HEK293T (cell line): Measurements from ENCODE around the gene FBXO38.
"Not testable (repeated sequence)": the region's sequence is repeated elsewhere in the genome, so short reads cannot be mapped to it uniquely, and the experiment has no call there.

Source experiments
- CTCF ChIA-PET: fragments of 350-600 bp; formaldehyde crosslinking; extraction: SDS; loops from one replicate; lab custom pipeline; 2021; ENCODE audit warnings: antibody characterized with exemption, inconsistent platforms; lab: Yijun Ruan, JAX
- POLR2A ChIA-PET: fragments of 350-600 bp; formaldehyde crosslinking; extraction: SDS; loops from one replicate; lab custom pipeline; 2020; ENCODE audit warnings: antibody characterized with exemption, inconsistent platforms; lab: Yijun Ruan, JAX
- DNase-seq: peaks from one replicate; pipeline ENCODE4 v3.0.0; 2012; ENCODE audit warnings: mixed read lengths; ENCODE audit errors: extremely low spot score
- ARNT ChIP-seq: fragments of 450-650 bp; IDR thresholded peaks from 2 replicates; pipeline ENCODE4 v1.6.1; 2017; ENCODE audit warnings: mild to moderate bottlenecking
- BHLHE40 ChIP-seq: fragments of 450-650 bp; IDR thresholded peaks from 2 replicates; pipeline ENCODE4 v1.6.1; 2016; ENCODE audit warnings: mild to moderate bottlenecking, moderate library complexity, borderline replicate concordance
- CTBP1 ChIP-seq: fragments of 450-650 bp; IDR thresholded peaks from 2 replicates; pipeline ENCODE4 v1.6.1; 2016; ENCODE audit warnings: borderline replicate concordance
- ELF4 ChIP-seq: fragments of 450-650 bp; IDR thresholded peaks from 2 replicates; pipeline ENCODE4 v1.6.1; 2017; ENCODE audit warnings: antibody characterized with exemption
- FOXA1 ChIP-seq: fragments of 450-650 bp; IDR thresholded peaks from 2 replicates; pipeline ENCODE4 v1.6.1; 2016; ENCODE audit warnings: mild to moderate bottlenecking
- FOXK2 ChIP-seq: fragments of 450-650 bp; IDR thresholded peaks from 2 replicates; pipeline ENCODE4 v1.6.1; 2016; ENCODE audit warnings: mild to moderate bottlenecking
- FOXM1 ChIP-seq: fragments of 450-650 bp; IDR thresholded peaks from 2 replicates; pipeline ENCODE4 v1.6.1; 2017; ENCODE audit warnings: mild to moderate bottlenecking, borderline replicate concordance
- HDGF ChIP-seq: fragments of 450-650 bp; IDR thresholded peaks from 2 replicates; pipeline ENCODE4 v1.6.1; 2017; ENCODE audit warnings: antibody characterized with exemption, borderline replicate concordance
- L3MBTL2 ChIP-seq: fragments of 450-650 bp; conservative IDR thresholded peaks from 2 replicates; pipeline ENCODE4 v1.6.1; 2016; ENCODE audit warnings: mild to moderate bottlenecking
- LEF1 ChIP-seq: fragments of 450-650 bp; IDR thresholded peaks from 2 replicates; pipeline ENCODE4 v1.6.1; 2017; ENCODE audit warnings: mild to moderate bottlenecking, borderline replicate concordance
- NFRKB ChIP-seq: fragments of 450-650 bp; IDR thresholded peaks from 2 replicates; pipeline ENCODE4 v1.6.1; 2016; ENCODE audit warnings: mild to moderate bottlenecking, moderate library complexity
- PKNOX1 ChIP-seq: fragments of 450-650 bp; IDR thresholded peaks from 2 replicates; pipeline ENCODE4 v1.6.1; 2016
- SP1 ChIP-seq: fragments of 450-650 bp; IDR thresholded peaks from 2 replicates; pipeline ENCODE4 v1.6.1; 2017
- SUZ12 ChIP-seq: fragments of 450-650 bp; IDR thresholded peaks from 2 replicates; pipeline ENCODE4 v1.6.1; 2016; ENCODE audit warnings: mild to moderate bottlenecking
- TARDBP ChIP-seq: fragments of 450-650 bp; IDR thresholded peaks from 2 replicates; pipeline ENCODE4 v1.6.1; 2016
- ZNF384 ChIP-seq: fragments of 450-650 bp; IDR thresholded peaks from 2 replicates; pipeline ENCODE4 v1.6.1; 2016

The FBXO38 gene

DNA sequence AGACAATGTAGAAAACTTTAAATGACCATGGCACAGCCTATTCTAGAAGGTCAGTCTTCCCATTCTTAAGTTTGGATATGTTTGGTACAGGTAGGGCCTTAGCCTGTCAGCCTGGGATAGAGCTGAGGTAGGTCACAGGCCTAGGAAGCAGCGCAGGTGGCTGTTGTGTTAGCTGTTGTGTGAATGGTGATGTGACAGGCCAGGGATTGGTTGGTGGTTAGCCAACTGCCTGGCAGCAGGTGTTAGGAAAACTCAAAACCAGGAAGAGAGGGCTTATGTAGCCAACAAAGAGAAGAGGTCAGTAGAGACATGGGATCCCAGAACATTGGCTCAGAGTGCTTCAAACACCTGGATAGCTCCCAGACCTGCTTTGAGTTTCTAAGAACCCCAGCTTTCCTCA is 84.2 kb downstream of the FBXO38 start:
- TF ChIP-seq SP1 (no peak), BHLHE40 (no peak), FOXA1 (no peak), L3MBTL2 (no peak), ARNT (no peak), FOXK2 (no peak), FOXM1 (no peak), SUZ12 (no peak), HDGF (no peak), LEF1 (no peak)
- ChIA-PET POLR2A (no interaction called here), CTCF (no interaction called here)
- DNase-seq, result no peak

DNA sequence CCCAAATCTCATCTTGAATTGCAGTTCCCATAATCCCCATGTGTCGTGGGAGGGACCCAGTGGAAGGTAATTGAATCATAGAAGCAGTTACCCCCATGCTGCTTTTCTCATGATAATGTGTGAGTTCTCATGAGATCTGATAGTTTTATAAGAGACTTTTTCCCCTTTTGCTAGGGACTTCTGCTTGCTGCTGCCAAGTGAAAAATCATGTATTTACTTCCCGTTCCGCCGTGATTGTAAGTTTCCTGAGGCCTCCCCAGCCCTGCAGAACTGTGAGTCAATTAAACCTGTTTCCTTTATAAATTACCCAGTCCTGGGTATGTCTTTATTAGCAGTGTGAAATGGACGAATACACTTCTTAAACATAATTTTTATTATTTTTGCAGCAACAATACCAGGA is 85.0 kb downstream of the FBXO38 start:
- CTCF ChIA-PET, DNase-seq, POLR2A ChIA-PET: not testable (repeated sequence)

DNA sequence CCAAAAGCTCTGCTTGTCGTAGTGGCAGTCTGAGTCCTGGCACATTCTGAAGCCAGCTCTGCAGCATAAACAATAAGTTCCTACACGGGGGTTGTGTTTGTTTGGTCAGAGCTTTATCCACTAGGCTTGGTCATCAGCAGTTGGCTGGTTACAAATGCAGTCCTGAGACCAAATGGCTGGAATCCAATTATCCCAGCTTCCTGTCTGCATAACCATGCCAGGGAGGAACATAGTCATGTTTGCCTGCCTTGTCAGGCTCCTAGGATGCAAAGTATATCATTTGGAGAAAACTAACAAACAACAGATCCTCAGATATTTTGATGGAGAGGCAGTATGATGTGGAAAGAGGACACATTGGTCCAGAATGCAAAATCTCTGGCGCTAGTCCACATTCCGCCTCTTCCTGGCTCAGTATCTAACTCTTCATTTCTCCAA is 85.8 kb downstream of the FBXO38 start:
- ChIA-PET CTCF (interaction anchor here (1.2 kb wide), 1 partner anchor 13 kb away, joined by 4 read pairs; no protein-coding TSS in a partner anchor), POLR2A (no interaction called here)
- no peak for DNase-seq
- TF ChIP-seq ELF4 (no peak), FOXM1 (no peak), TARDBP (no peak), ZNF384 (no peak), HDGF (no peak), BHLHE40 (no peak), SUZ12 (no peak), CTBP1 (no peak), NFRKB (no peak), LEF1 (no peak), SP1 (no peak)

- CTCF ChIA-PET, result no interaction called here
These were observed 87.6 kb downstream of the FBXO38 start for GRCh38 chr5:148471379-148471778.

DNA sequence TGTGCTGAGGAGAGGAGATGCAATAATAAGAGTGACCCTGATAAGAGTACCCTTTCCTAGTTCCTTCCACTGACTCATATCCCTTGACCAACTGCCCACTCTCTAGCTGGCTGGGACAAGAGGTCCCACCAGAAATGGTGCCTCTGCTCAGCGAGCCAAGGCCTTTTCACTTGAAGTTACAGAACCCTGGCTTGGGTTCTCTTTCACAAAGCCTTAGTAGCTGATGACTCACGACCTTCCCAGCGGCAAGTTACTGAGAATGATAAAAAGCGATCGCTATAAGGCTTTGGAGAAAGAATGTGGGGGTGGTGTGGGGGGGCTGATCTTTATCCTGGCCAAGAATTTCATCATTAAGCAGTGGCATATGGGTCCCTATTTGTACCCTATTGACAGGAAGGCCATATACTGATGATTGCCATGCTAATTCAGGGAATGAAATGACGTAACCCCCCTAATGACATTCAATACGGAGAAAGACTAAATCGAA is 90.3 kb downstream of the FBXO38 start:
- TF ChIP-seq ELF4, result no peak
- no peak for TF ChIP-seq SP1
- no peak for TF ChIP-seq LEF1
- no peak for TF ChIP-seq L3MBTL2
- TF ChIP-seq FOXA1, result no peak
- TF ChIP-seq PKNOX1, result no peak
- TF ChIP-seq NFRKB, result no peak
- no peak for TF ChIP-seq BHLHE40
- no peak for TF ChIP-seq SUZ12
- TF ChIP-seq HDGF, result no peak
- TF ChIP-seq TARDBP, result no peak
- no peak for TF ChIP-seq CTBP1
- TF ChIP-seq ARNT, result no peak
- no peak for TF ChIP-seq FOXK2
- no peak for DNase-seq
- ChIA-PET POLR2A (no interaction called here), CTCF (no interaction called here)

More at GRCh38 chr5:148471379-148471778, 87.6 kb downstream of the FBXO38 start:
- TF ChIP-seq FOXK2, result no peak
- no peak for TF ChIP-seq TARDBP
- TF ChIP-seq HDGF, result no peak
- POLR2A ChIA-PET, result no interaction called here
- no peak for DNase-seq

DNA sequence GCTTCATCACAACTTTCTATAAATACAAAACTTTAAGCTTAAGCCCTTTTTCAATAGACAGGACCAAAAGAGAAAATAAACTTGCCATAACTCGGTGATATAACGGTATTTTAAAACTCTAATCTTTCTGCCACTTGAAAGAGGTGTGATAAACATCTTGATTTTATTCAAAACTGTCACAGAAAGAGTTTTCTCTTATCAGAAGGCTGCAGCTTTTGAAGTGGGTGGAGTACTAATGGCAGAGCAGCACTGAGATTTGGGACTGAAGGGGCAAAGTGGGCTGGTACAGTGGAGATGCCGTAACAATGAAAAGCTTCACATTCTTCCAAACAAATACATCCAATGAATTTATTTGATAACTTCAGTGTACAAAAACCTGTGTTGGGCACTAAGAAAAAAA is 92.5 kb downstream of the FBXO38 start:
- no peak for DNase-seq
- CTCF ChIA-PET, result no interaction called here
- TF ChIP-seq FOXK2 (no peak), PKNOX1 (no peak), SP1 (no peak), L3MBTL2 (no peak), FOXM1 (no peak), ARNT (no peak), LEF1 (no peak), FOXA1 (no peak), ZNF384 (no peak), ELF4 (no peak), CTBP1 (no peak), SUZ12 (no peak), TARDBP (no peak)
- POLR2A ChIA-PET, result no interaction called here

DNA sequence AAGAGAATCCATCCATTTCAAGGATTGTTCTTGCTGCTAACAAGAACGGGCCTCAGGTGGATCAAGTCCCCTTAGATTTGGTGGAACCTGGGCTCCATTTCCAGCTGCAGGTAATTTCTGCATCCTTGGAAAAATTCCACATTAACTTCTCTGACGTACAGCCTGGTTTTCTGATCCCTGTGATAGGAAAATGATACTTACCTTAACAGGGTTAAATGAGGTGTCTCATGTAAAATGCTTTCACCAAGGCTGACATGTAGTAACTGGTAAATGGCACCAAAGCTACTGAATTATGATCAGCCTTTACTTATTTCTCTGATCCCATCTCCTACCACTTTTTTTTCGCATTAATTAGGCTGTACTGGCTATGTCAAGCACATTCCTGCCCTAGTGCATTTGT is 93.7 kb downstream of the FBXO38 start:
- POLR2A ChIA-PET, result no interaction called here
- DNase-seq, result no peak
- CTCF ChIA-PET, result no interaction called here
- TF ChIP-seq SP1, result no peak
- TF ChIP-seq ELF4, result no peak
- TF ChIP-seq SUZ12, result no peak
- no peak for TF ChIP-seq NFRKB
- no peak for TF ChIP-seq FOXK2
- no peak for TF ChIP-seq FOXM1
- TF ChIP-seq CTBP1, result no peak
- no peak for TF ChIP-seq LEF1
- no peak for TF ChIP-seq ARNT
- TF ChIP-seq HDGF, result no peak
- TF ChIP-seq PKNOX1, result no peak
- TF ChIP-seq L3MBTL2, result no peak
- TF ChIP-seq BHLHE40, result no peak
- TF ChIP-seq FOXA1, result no peak
